ENCODE data around the gene HSPA9.
A peak's percentile ranks its signal among the peaks of the same experiment; 100 is the strongest.

HSPA9 gene
- total RNA-seq, result 454 reads per million, percentile 97 among the genes with 10 or more reads in this experiment

GRCh38 chr5:138575194-138576015, at the start of gene HSPA9:
TSS of gene HSPA9 (minus strand) at chr5:138575401. CDS start at chr5:138575318, 83 bp downstream.
- peak; percentile 95 for DNase-seq

- DNase-seq, result no peak
Observed at GRCh38 chr5:138623053-138623452, 47.9 kb upstream of the HSPA9 start.

- no peak for DNase-seq
Observed at GRCh38 chr5:138622051-138622450, 46.9 kb upstream of the HSPA9 start.

- DNase-seq, result no peak
Observed at GRCh38 chr5:138620663-138621224, 45.5 kb upstream of the HSPA9 start.

GRCh38 chr5:138616508-138616907, 41.3 kb upstream of the HSPA9 start:
- no peak for DNase-seq

- no peak for DNase-seq
Observed at GRCh38 chr5:138615461-138615860, 40.3 kb upstream of the HSPA9 start.

- DNase-seq, result no peak
Observed at GRCh38 chr5:138611678-138612218, 36.5 kb upstream of the HSPA9 start.

- no peak for DNase-seq
Observed at GRCh38 chr5:138610918-138611677, 35.9 kb upstream of the HSPA9 start.

- no peak for DNase-seq
Observed at GRCh38 chr5:138610415-138610917, 35.3 kb upstream of the HSPA9 start.

GRCh38 chr5:138606378-138607064, 31.3 kb upstream of the HSPA9 start:
- no peak for DNase-seq

- no peak for DNase-seq
Observed at GRCh38 chr5:138605254-138605972, 30.2 kb upstream of the HSPA9 start.

- DNase-seq, result no peak
Observed at GRCh38 chr5:138604176-138604785, 29.1 kb upstream of the HSPA9 start.

GRCh38 chr5:138603249-138603920, 28.2 kb upstream of the HSPA9 start:
- no peak for DNase-seq

GRCh38 chr5:138602371-138603000, 27.3 kb upstream of the HSPA9 start:
- DNase-seq, result no peak

GRCh38 chr5:138601444-138601843, 26.2 kb upstream of the HSPA9 start:
- DNase-seq, result no peak

- DNase-seq, result no peak
Observed at GRCh38 chr5:138600446-138600845, 25.2 kb upstream of the HSPA9 start.

GRCh38 chr5:138597661-138598400, 22.6 kb upstream of the HSPA9 start:
- no peak for DNase-seq

- no peak for DNase-seq
Observed at GRCh38 chr5:138596105-138596881, 21.1 kb upstream of the HSPA9 start.
